ENCODE data around the gene TRAM2. TPM values are rescaled to one million over a fixed set of nuclear protein-coding genes. Genes with fewer than 3 reads are reported as not detected.

The TRAM2 gene
- total and polyA plus RNA-seq, 2 of the 13 experiments (the other 11 are each of a cell fraction or from before 2014, with no cell fraction given): 49.1 to 72.5 TPM

- TF ChIP-seq TFE3 (CRISPR knock-in tag; IDR thresholded peaks at IDR 0.05): 0 out of 2 replicates have a peak, but pooled peaks have one; percentile 45
- TF ChIP-seq ZSCAN29 (CRISPR knock-in tag; conservative IDR thresholded peaks at IDR 0.05): 0 out of 2 replicates have a peak, but pooled peaks have one; percentile 53
- TF ChIP-seq ZKSCAN8 (CRISPR knock-in tag; IDR thresholded peaks at IDR 0.05; ENCODE audit: borderline replicate concordance): no peak
- peak; percentile 81 for TF ChIP-seq GFI1 (CRISPR knock-in tag; IDR thresholded peaks at IDR 0.05; ENCODE audit: borderline replicate concordance)
- no peak for TF ChIP-seq ZNF280D (CRISPR knock-in tag; IDR thresholded peaks at IDR 0.05)
- peak; percentile 68 for TF ChIP-seq HDAC2 (CRISPR knock-in tag; IDR thresholded peaks at IDR 0.05)
- TF ChIP-seq FOXA3 (CRISPR knock-in tag; IDR thresholded peaks at IDR 0.05): peak; percentile 57; the same call in 1 of the 2 replicates
- peak; percentile 79; the same call in 1 of the 3 replicates for TF ChIP-seq MXI1 (IDR thresholded peaks at IDR 0.05; ENCODE audit: borderline replicate concordance, low read depth, low read length)
- TF ChIP-seq BCL6 (CRISPR knock-in tag; IDR thresholded peaks at IDR 0.05): peak; percentile 46; the same call in 1 of the 2 replicates
- 0 out of 2 replicates have a peak, but pooled peaks have one; percentile 7 for TF ChIP-seq ONECUT2 (CRISPR knock-in tag; IDR thresholded peaks at IDR 0.05)
- TF ChIP-seq EZH2 (conservative IDR thresholded peaks at IDR 0.05; ENCODE audit: low read depth, low read length): no peak
- peak; percentile 37 for TF ChIP-seq CTCF (CRISPR knock-in tag; IDR thresholded peaks at IDR 0.05)
- TF ChIP-seq GLMP (CRISPR knock-in tag; IDR thresholded peaks at IDR 0.05; ENCODE audit: borderline replicate concordance): no peak
- peak; percentile 34; the same call in 1 of the 2 replicates for TF ChIP-seq ZFP91 (CRISPR knock-in tag; IDR thresholded peaks at IDR 0.05; ENCODE audit: borderline replicate concordance)
- TF ChIP-seq KDM3A (CRISPR knock-in tag; IDR thresholded peaks at IDR 0.05; ENCODE audit: low read depth): 0 out of 2 replicates have a peak, but pooled peaks have one; percentile 60
- peak; percentile 15; the same call in 1 of the 2 replicates for TF ChIP-seq FLYWCH1 (CRISPR knock-in tag; IDR thresholded peaks at IDR 0.05)
- peak; percentile 53; the same call in 1 of the 2 replicates for TF ChIP-seq ZNF788 (CRISPR knock-in tag; IDR thresholded peaks at IDR 0.05; ENCODE audit: borderline replicate concordance)
- TF ChIP-seq MEIS1 (CRISPR knock-in tag; IDR thresholded peaks at IDR 0.05; ENCODE audit: borderline replicate concordance): peak; percentile 88; the same call in 1 of the 2 replicates
- peak; percentile 74 for TF ChIP-seq ZNF263 (CRISPR knock-in tag; IDR thresholded peaks at IDR 0.05)
- TF ChIP-seq TBX3 (IDR thresholded peaks at IDR 0.05; ENCODE audit: borderline replicate concordance): 0 out of 2 replicates have a peak, but pooled peaks have one; percentile 6
Observed at GRCh38 chr6:52547647-52548352, 29.1 kb downstream of the TRAM2 start (continued).

Data from HepG2 (cell line).